ENCODE measurements around the gene LY9. TPM values are rescaled to one million over a fixed set of nuclear protein-coding genes. Genes with fewer than 3 reads are reported as not detected.
"Not testable (repeated sequence)": the region's sequence is repeated elsewhere in the genome, so short reads cannot be mapped to it uniquely, and the experiment has no call there.

LY9 gene
- polyA plus RNA-seq, 3 donors: 1.4 to 2.7 (median 1.7) TPM

DNA sequence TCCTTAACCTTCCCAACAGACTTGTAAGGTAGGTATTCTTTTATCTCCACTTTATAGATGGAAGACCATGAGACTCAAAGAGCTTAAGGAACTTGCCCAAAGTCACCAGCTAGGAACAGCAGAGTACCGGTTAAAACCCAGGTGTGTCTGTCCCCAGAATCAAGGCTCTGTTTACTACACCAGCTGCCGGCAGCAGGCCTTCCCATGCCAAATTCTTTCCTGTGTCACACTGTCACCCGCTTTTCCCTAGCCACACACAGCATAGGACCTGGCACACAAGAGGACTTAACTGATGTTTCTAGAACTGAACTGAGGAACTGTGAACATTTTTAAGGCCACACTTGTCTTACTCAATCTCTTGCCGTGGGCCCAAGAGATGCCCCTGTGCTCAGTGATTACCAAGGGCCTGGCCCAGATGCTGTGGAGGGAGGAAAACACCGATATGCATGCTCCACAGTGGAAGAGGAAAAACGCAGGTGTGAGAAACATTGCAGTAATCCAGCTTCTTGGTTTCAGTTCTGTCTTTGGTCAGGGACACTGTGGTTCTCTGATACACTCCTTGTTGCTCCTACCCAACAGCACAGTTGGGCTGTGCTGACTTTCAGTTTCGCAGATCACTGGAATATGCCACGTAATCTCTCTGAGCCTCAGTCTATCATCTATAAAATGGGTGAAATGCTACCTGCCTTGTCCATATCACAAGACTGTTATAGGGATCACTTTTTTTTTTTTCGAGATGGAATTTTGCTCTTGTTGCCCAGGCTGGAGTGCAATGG is 13.9 kb upstream of the LY9 start:
- H3K4me1 Mint-ChIP-seq: peaks cover 26% of the 10 kb centered on the region
- no peaks in the 10 kb centered on the region for H3K79me2 ChIP-seq (ENCODE audit: insufficient read depth, low read length)
- H3K4me1 ChIP-seq (ENCODE audit: control insufficient read depth in 1 of 2, insufficient read depth in 2 of 2, low read length in 2 of 2): peaks cover 17 to 18% of the 10 kb centered on the region in 2 donors
- WGBS (ENCODE audit: insufficient coverage): 59% methylated on average over 4 of the region's 9 CpGs
- H3K27me3 ChIP-seq (ENCODE audit: control insufficient read depth in 2 of 2, insufficient read depth in 2 of 2, low read length in 2 of 2): no peaks in the 10 kb centered on the region
- H3K36me3 Mint-ChIP-seq: no peaks in the 10 kb centered on the region
- peaks cover 0 to 1% (median 0%) of the 10 kb centered on the region in 3 donors for H3K27me3 Mint-ChIP-seq (ENCODE audit: low read depth in 3 of 3)
- H3K4me3 Mint-ChIP-seq: peak overlapping the region in 1 of 2 donors; percentile 11
- H3K9me3 Mint-ChIP-seq: no peaks in the 10 kb centered on the region
- H3K36me3 ChIP-seq (replicated peaks in 1 of 2; ENCODE audit: control insufficient read depth in 1 of 2, insufficient read depth in 2 of 2, low read length in 2 of 2): no peaks in the 10 kb centered on the region
- H3K27ac Mint-ChIP-seq: peak overlapping the region; percentile 56 to 85 (median 69)
- H3K27ac ChIP-seq (ENCODE audit: low read depth in 1 of 2, low read length in 2 of 2): peak overlapping the region; percentile 57 to 64
- H2AFZ ChIP-seq (ENCODE audit: insufficient read depth, low read depth, low read length, poor library complexity, severe bottlenecking): no peak overlapping the region
- H4K20me1 ChIP-seq (ENCODE audit: insufficient read depth, low read length): no peaks in the 10 kb centered on the region
- H3K4me3 ChIP-seq (replicated peaks in 1 of 3; ENCODE audit: low read depth in 2 of 3, low read length in 3 of 3): no peak overlapping the region
- H3K9ac ChIP-seq (ENCODE audit: insufficient read depth, low read length, poor library complexity, severe bottlenecking): no peak overlapping the region
- peak; percentile 52 to 76 (median 54) for DNase-seq
- no peaks in the 10 kb centered on the region for H3K9me3 ChIP-seq (replicated peaks in 1 of 2; ENCODE audit: control insufficient read depth in 1 of 2, insufficient read depth in 1 of 2, low read length in 2 of 2)
- intact Hi-C loops (cut with micrococcal nuclease): no loop called here
- TF ChIP-seq, protein P1, sequence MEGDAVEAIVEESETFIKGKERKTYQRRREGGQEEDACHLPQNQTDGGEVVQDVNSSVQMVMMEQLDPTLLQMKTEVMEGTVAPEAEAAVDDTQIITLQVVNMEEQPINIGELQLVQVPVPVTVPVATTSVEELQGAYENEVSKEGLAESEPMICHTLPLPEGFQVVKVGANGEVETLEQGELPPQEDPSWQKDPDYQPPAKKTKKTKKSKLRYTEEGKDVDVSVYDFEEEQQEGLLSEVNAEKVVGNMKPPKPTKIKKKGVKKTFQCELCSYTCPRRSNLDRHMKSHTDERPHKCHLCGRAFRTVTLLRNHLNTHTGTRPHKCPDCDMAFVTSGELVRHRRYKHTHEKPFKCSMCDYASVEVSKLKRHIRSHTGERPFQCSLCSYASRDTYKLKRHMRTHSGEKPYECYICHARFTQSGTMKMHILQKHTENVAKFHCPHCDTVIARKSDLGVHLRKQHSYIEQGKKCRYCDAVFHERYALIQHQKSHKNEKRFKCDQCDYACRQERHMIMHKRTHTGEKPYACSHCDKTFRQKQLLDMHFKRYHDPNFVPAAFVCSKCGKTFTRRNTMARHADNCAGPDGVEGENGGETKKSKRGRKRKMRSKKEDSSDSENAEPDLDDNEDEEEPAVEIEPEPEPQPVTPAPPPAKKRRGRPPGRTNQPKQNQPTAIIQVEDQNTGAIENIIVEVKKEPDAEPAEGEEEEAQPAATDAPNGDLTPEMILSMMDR (IDR thresholded peaks at IDR 0.05): no peak
- peak overlapping the region; percentile 21 for H3K4me2 ChIP-seq (replicated peaks; ENCODE audit: extremely low read depth, low read length, poor library complexity, severe bottlenecking)

DNA sequence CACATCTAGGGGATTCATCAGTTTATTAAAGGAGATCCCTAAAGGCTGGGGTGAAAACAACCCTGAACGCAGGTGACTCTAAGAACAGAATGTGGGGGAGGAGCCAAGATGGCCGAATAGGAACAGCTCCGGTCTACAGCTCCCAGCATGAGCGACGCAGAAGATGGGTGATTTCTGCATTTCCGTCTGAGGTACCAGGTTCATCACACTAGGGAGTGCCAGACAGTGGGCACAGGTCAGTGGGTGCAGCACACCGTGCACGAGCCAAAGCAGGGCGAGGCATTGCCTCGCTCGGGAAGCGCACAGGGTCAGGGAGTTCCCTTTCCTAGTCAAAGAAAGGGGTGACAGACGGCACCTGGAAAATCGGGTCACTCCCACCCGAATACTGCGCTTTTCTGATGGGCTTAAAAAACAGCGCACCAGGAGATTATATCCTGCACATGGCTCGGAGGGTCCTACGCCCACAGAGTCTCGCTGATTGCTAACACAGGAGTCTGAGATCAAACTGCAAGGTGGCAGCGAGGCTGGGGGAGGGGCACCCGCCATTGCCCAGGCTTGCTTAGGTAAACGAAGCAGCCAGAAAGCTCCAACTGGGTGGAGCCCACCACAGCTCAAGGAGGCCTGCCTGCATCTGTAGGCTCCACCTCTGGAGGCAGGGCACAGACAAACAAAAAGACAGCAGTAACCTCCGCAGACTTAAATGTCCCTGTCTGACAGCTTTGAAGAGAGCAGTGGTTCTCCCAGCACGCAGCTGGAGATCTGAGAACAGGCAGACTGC is 12.8 kb upstream of the LY9 start:
- H3K27ac ChIP-seq (ENCODE audit: low read depth in 1 of 2, low read length in 2 of 2); H3K4me3 Mint-ChIP-seq; intact Hi-C loops (cut with micrococcal nuclease); H4K20me1 ChIP-seq (ENCODE audit: insufficient read depth, low read length); H3K9me3 ChIP-seq (replicated peaks in 1 of 2; ENCODE audit: control insufficient read depth in 1 of 2, insufficient read depth in 1 of 2, low read length in 2 of 2); H3K36me3 Mint-ChIP-seq; DNase-seq; H3K36me3 ChIP-seq (replicated peaks in 1 of 2; ENCODE audit: control insufficient read depth in 1 of 2, insufficient read depth in 2 of 2, low read length in 2 of 2); H3K27me3 ChIP-seq (ENCODE audit: control insufficient read depth in 2 of 2, insufficient read depth in 2 of 2, low read length in 2 of 2); H3K4me3 ChIP-seq (replicated peaks in 1 of 3; ENCODE audit: low read depth in 2 of 3, low read length in 3 of 3); H2AFZ ChIP-seq (ENCODE audit: insufficient read depth, low read depth, low read length, poor library complexity, severe bottlenecking); H3K9ac ChIP-seq (ENCODE audit: insufficient read depth, low read length, poor library complexity, severe bottlenecking); H3K9me3 Mint-ChIP-seq; H3K4me2 ChIP-seq (replicated peaks; ENCODE audit: extremely low read depth, low read length, poor library complexity, severe bottlenecking); H3K79me2 ChIP-seq (ENCODE audit: insufficient read depth, low read length); H3K27me3 Mint-ChIP-seq (ENCODE audit: low read depth in 3 of 3): not testable (repeated sequence)
- Mint-ChIP-seq H3K4me1 (peaks cover 24% of the 10 kb centered on the region), H3K27ac (peak overlapping the region in 3 of 7 donors; percentile 53 to 69 (median 56))
- peaks cover 17 to 18% of the 10 kb centered on the region in 2 donors for H3K4me1 ChIP-seq (ENCODE audit: control insufficient read depth in 1 of 2, insufficient read depth in 2 of 2, low read length in 2 of 2)
- WGBS (ENCODE audit: insufficient coverage): 99% methylated on average over 11 of the region's 25 CpGs

All from CD14-positive monocyte (primary cell).